22Rv1 (cell line): ENCODE data around the gene PLD5.

Experiments
- CTCF ChIP-seq: fragments of 450-650 bp; IDR thresholded peaks from 2 replicates; pipeline ENCODE4 v1.5.1; 2017; ENCODE audit warnings: mild to moderate bottlenecking
- ZFX ChIP-seq: fragments of 450-650 bp; IDR thresholded peaks from 2 replicates; pipeline ENCODE4 v1.6.1; 2017; ENCODE audit warnings: antibody characterized with exemption, borderline replicate concordance

GRCh38 chr1:242208021-242208420, 316.5 kb downstream of the PLD5 start:
- TF ChIP-seq CTCF, result no peak
- no peak for TF ChIP-seq ZFX
